Fibroblast of the conjunctiva (primary cell): ENCODE results near the gene HCN4.

Source experiments
- DNase-seq: peaks from one replicate; pipeline ENCODE4 v3.0.0-alpha.2; 2010; ENCODE audit warnings: low read depth

HCN4 gene

GRCh38 chr15:73345658-73346057 lies 23.1 kb downstream of the HCN4 start:
- DNase-seq = no peak

- no peak for DNase-seq
These were observed 24.7 kb downstream of the HCN4 start for GRCh38 chr15:73344056-73344455.

GRCh38 chr15:73341886-73342600 lies 26.7 kb downstream of the HCN4 start:
- no peak for DNase-seq

- DNase-seq = no peak
These were observed 28.1 kb downstream of the HCN4 start for GRCh38 chr15:73340502-73341192.

GRCh38 chr15:73338606-73339374 lies 30.0 kb downstream of the HCN4 start:
- DNase-seq = no peak

GRCh38 chr15:73338058-73338457 lies 30.7 kb downstream of the HCN4 start:
- no peak for DNase-seq

- DNase-seq = no peak
These were observed 31.6 kb downstream of the HCN4 start for GRCh38 chr15:73337187-73337586.

- DNase-seq = no peak
These were observed 32.0 kb downstream of the HCN4 start for GRCh38 chr15:73336756-73337155.

GRCh38 chr15:73335471-73335870 lies 33.3 kb downstream of the HCN4 start:
- no peak for DNase-seq

- no peak for DNase-seq
These were observed 33.7 kb downstream of the HCN4 start for GRCh38 chr15:73335026-73335425.

- no peak for DNase-seq
These were observed 34.7 kb downstream of the HCN4 start for GRCh38 chr15:73334086-73334485.

- no peak for DNase-seq
These were observed 35.8 kb downstream of the HCN4 start for GRCh38 chr15:73333001-73333400.

GRCh38 chr15:73331991-73332925 lies 36.5 kb downstream of the HCN4 start:
- no peak for DNase-seq

- DNase-seq = no peak
These were observed 37.3 kb downstream of the HCN4 start for GRCh38 chr15:73331501-73331900.

GRCh38 chr15:73330206-73331051 lies 38.3 kb downstream of the HCN4 start:
- DNase-seq = no peak

GRCh38 chr15:73329501-73330200 lies 39.1 kb downstream of the HCN4 start:
- DNase-seq = no peak

- DNase-seq = no peak
These were observed 39.8 kb downstream of the HCN4 start for GRCh38 chr15:73328981-73329380.

GRCh38 chr15:73328149-73328820 lies 40.5 kb downstream of the HCN4 start:
- DNase-seq = no peak

GRCh38 chr15:73326157-73326556 lies 42.6 kb downstream of the HCN4 start:
- no peak for DNase-seq
